RKO (cell line): Measurements from ENCODE around the gene TNFRSF6B.
"Not testable (repeated sequence)": the region's sequence is repeated elsewhere in the genome, so short reads cannot be mapped to it uniquely, and the experiment has no call there.

ENCODE experiments used
- DNase-seq: peaks from one replicate; pipeline ENCODE4 v3.0.0-alpha.2; 2016; ENCODE audit warnings: low spot score

The TNFRSF6B gene

GRCh38 chr20:63696628-63697356 lies at the start of gene TNFRSF6B:
Gene TNFRSF6B, plus strand, starts transcription at chr20:63696652. Its CDS starts 116 bp downstream, at chr20:63696768.
- DNase-seq: no peak

GRCh38 chr20:63648190-63648589 lies 48.3 kb upstream of the TNFRSF6B start:
- no peak for DNase-seq

- no peak for DNase-seq
Observed at GRCh38 chr20:63648895-63649589, 47.4 kb upstream of the TNFRSF6B start.

GRCh38 chr20:63650486-63650885 lies 46.0 kb upstream of the TNFRSF6B start:
- not testable (repeated sequence) for DNase-seq

GRCh38 chr20:63651942-63652191 lies 44.6 kb upstream of the TNFRSF6B start:
- DNase-seq: no peak

- no peak for DNase-seq
Observed at GRCh38 chr20:63652192-63652980, 44.1 kb upstream of the TNFRSF6B start.

GRCh38 chr20:63653041-63653973 lies 43.1 kb upstream of the TNFRSF6B start, which contains the start of gene STMN3:
Gene STMN3, minus strand, starts transcription at chr20:63653424. Its CDS starts 79 bp downstream, at chr20:63653345.
- DNase-seq: peak; percentile 80

GRCh38 chr20:63653974-63654668 lies 42.3 kb upstream of the TNFRSF6B start:
- no peak for DNase-seq

GRCh38 chr20:63655249-63655648 lies 41.2 kb upstream of the TNFRSF6B start:
- no peak for DNase-seq

GRCh38 chr20:63656451-63656850 lies 40.0 kb upstream of the TNFRSF6B start:
- peak; percentile 34 for DNase-seq

- peak; percentile 66 for DNase-seq
Observed at GRCh38 chr20:63657260-63657936, 39.1 kb upstream of the TNFRSF6B start.

- peak; percentile 96 for DNase-seq
Observed at GRCh38 chr20:63657937-63658748, 38.3 kb upstream of the TNFRSF6B start, which contains the start of gene RTEL1. Gene RTEL1, plus strand, starts transcription at chr20:63658312. Its CDS starts 1,091 bp downstream, at chr20:63659403.

- DNase-seq: peak; percentile 67
Observed at GRCh38 chr20:63658749-63659187, 37.7 kb upstream of the TNFRSF6B start.

- peak; percentile 43 for DNase-seq
Observed at GRCh38 chr20:63659370-63659769, 37.1 kb upstream of the TNFRSF6B start.

- not testable (repeated sequence) for DNase-seq
Observed at GRCh38 chr20:63660174-63660573, 36.3 kb upstream of the TNFRSF6B start.

- DNase-seq: no peak
Observed at GRCh38 chr20:63660622-63661021, 35.8 kb upstream of the TNFRSF6B start.

- no peak for DNase-seq
Observed at GRCh38 chr20:63661108-63661507, 35.3 kb upstream of the TNFRSF6B start.

- DNase-seq: no peak
Observed at GRCh38 chr20:63661959-63662812, 34.3 kb upstream of the TNFRSF6B start.
